ENCODE results near the gene CNST. TPM values are rescaled to one million over a fixed set of nuclear protein-coding genes. Genes with fewer than 3 reads are reported as not detected.

The CNST gene
- total RNA-seq, 6 experiments from 2014 or later, result 9.8 to 21.7 (median 14.6) TPM

DNA sequence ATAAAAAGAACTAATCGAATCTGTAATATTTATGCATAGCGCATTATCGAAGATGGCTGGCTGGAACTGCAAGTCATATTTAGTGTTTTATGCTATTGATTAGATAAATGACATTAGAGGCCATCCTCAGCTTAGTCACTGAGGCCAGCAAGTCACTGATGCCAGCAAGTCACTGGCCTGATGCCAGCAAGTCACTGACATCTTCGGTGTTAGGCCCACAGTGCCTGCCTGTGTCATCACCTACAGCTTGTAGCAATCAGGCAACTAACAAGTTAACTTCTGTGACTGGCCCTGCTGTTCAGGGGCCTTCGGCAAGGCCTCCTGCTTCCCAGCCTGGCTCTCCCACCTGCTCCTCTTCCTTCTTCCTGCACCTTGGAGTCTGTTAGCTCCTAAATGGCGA, 92.3 kb downstream of the CNST start:
- Histone ChIP-seq H3K4me1 (no peaks in the 10 kb centered on the region), H3K36me3 (peaks cover 0 to 37% (median 11%) of the 10 kb centered on the region in 4 donors), H3K4me3 (no peak overlapping the region), H3K27me3 (no peaks in the 10 kb centered on the region), H3K27ac (no peak overlapping the region), H3K9me3 (no peaks in the 10 kb centered on the region)
- intact Hi-C loops (cut with DNase I), result no loop called here
- DNase-seq, result no peak
- TF ChIP-seq POLR2A (IDR thresholded peaks at IDR 0.05), result no peak
- TF ChIP-seq, protein P1, sequence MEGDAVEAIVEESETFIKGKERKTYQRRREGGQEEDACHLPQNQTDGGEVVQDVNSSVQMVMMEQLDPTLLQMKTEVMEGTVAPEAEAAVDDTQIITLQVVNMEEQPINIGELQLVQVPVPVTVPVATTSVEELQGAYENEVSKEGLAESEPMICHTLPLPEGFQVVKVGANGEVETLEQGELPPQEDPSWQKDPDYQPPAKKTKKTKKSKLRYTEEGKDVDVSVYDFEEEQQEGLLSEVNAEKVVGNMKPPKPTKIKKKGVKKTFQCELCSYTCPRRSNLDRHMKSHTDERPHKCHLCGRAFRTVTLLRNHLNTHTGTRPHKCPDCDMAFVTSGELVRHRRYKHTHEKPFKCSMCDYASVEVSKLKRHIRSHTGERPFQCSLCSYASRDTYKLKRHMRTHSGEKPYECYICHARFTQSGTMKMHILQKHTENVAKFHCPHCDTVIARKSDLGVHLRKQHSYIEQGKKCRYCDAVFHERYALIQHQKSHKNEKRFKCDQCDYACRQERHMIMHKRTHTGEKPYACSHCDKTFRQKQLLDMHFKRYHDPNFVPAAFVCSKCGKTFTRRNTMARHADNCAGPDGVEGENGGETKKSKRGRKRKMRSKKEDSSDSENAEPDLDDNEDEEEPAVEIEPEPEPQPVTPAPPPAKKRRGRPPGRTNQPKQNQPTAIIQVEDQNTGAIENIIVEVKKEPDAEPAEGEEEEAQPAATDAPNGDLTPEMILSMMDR (IDR thresholded peaks at IDR 0.05), result no peak
- 92% methylated on average over 4 of the region's 6 CpGs for WGBS (ENCODE audit: insufficient coverage, low coverage, low lambda C conversion rate, missing lambda C conversion rate)
- ATAC-seq, result no peak

DNA sequence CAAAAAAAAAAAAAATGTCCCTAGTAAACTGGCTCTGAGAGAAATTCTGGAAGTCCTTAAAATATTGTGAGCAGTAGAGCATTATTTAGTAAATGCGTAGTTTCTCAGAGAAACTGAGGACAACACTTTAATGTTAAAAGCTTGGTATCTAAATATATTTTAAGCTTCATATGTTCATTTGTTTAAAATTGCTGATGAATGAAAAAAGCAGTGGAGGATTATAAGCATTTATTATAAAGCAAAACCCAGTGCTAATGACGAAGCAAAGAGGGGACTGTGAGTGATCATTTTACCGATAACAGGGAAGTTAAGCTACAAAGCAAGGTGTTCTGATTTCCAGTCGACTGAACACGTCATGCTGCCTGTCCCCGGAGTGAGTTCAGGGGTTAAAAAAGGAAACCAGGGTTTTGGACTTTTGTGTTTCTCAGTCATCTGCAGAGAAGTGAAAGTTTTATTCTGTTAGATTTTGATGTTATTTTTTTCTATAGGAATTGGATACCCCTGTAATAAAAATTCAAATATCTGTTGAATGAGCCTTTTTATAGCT, 93.4 kb downstream of the CNST start:
- WGBS (ENCODE audit: insufficient coverage, low coverage, low lambda C conversion rate, missing lambda C conversion rate), result 92% methylated on average over 6 of the region's 6 CpGs
- TF ChIP-seq POLR2A (IDR thresholded peaks at IDR 0.05), result no peak
- TF ChIP-seq, protein P1 (IDR thresholded peaks at IDR 0.05), result no peak

GRCh38 chr1:246661451-246661850, 95.2 kb downstream of the CNST start:
- no peak for TF ChIP-seq POLR2A (IDR thresholded peaks at IDR 0.05)
- TF ChIP-seq, protein P1 (IDR thresholded peaks at IDR 0.05), result no peak
- intact Hi-C loops (cut with DNase I), result no loop called here
- Histone ChIP-seq H3K9me3 (no peaks in the 10 kb centered on the region), H3K27ac (no peak overlapping the region), H3K4me3 (no peak overlapping the region), H3K4me1 (no peaks in the 10 kb centered on the region), H3K27me3 (no peaks in the 10 kb centered on the region), H3K36me3 (peaks cover 0 to 34% (median 8%) of the 10 kb centered on the region in 4 donors)
- DNase-seq, result no peak
- ATAC-seq, result no peak
- WGBS (ENCODE audit: insufficient coverage, low coverage, low lambda C conversion rate, missing lambda C conversion rate), result 93% methylated on average over 2 of the region's 2 CpGs

More for the DNA sequence above, 93.4 kb downstream of the CNST start:
- Histone ChIP-seq H3K27ac (no peak overlapping the region), H3K4me1 (no peaks in the 10 kb centered on the region), H3K27me3 (no peaks in the 10 kb centered on the region), H3K36me3 (peaks cover 0 to 36% (median 7%) of the 10 kb centered on the region in 4 donors), H3K9me3 (no peaks in the 10 kb centered on the region), H3K4me3 (no peak overlapping the region)
- intact Hi-C loops (cut with DNase I), result no loop called here
- no peak for ATAC-seq
- DNase-seq, result no peak

DNA sequence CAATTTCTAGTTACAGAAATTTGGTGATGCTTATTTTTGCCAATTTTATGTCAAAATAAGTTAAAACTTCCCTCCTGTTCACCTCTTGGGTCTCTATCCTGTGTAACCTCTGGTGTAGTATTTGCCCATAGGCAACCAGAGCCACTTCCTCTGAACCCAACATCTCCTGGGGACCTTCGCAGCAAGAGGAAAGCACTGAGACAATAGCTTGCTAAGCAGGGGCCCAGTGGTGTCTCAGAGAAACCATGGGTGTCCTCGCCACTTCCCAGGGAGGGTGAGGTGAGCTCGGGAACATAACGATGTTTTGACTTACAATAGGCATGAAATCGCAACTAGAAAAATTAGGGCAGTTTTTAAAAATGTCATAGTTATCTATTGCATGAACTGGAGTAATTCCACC, 101.5 kb downstream of the CNST start:
- intact Hi-C loops (cut with DNase I), result no loop called here
- no peak overlapping the region for H3K4me3 ChIP-seq
- 91% methylated on average over 5 of the region's 5 CpGs for WGBS (ENCODE audit: insufficient coverage, low coverage, low lambda C conversion rate, missing lambda C conversion rate)
- peaks cover 0 to 16% (median 4%) of the 10 kb centered on the region in 4 donors for H3K36me3 ChIP-seq
- DNase-seq, result no peak
- TF ChIP-seq, protein P1 (IDR thresholded peaks at IDR 0.05), result no peak
- no peak for TF ChIP-seq POLR2A (IDR thresholded peaks at IDR 0.05)
- H3K4me1 ChIP-seq, result no peaks in the 10 kb centered on the region
- ATAC-seq, result no peak
- no peaks in the 10 kb centered on the region for H3K9me3 ChIP-seq
- no peaks in the 10 kb centered on the region for H3K27me3 ChIP-seq
- H3K27ac ChIP-seq, result no peak overlapping the region
